ENCODE measurements around the gene MOBP.

MOBP gene

DNA sequence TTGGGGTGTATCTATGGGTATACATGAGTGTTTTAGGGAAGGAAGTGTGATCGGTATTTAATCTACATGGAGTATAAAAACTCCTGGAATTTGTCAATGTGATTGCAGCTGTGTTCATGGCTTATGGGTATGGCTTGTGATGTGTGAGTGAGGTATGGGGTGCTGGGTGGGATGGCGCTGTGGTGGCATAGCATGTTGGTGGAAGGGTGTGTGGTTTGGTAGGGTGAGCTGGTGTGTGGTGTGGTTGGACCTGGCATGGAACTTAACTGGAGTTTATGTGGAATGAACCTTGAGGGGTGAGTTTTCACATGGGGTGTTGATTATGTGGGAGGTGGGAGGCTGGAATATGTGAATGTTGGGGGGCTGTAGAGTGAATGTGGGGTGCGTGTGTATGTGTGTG, 492 bp upstream of the MOBP start:
- TF ChIP-seq EZH2phosphoT487 (conservative IDR thresholded peaks at IDR 0.05; ENCODE audit: low read length) = no peak
- TF ChIP-seq, protein P1, sequence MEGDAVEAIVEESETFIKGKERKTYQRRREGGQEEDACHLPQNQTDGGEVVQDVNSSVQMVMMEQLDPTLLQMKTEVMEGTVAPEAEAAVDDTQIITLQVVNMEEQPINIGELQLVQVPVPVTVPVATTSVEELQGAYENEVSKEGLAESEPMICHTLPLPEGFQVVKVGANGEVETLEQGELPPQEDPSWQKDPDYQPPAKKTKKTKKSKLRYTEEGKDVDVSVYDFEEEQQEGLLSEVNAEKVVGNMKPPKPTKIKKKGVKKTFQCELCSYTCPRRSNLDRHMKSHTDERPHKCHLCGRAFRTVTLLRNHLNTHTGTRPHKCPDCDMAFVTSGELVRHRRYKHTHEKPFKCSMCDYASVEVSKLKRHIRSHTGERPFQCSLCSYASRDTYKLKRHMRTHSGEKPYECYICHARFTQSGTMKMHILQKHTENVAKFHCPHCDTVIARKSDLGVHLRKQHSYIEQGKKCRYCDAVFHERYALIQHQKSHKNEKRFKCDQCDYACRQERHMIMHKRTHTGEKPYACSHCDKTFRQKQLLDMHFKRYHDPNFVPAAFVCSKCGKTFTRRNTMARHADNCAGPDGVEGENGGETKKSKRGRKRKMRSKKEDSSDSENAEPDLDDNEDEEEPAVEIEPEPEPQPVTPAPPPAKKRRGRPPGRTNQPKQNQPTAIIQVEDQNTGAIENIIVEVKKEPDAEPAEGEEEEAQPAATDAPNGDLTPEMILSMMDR (IDR thresholded peaks at IDR 0.05; ENCODE audit: insufficient read depth, low read length, poor library complexity, severe bottlenecking) = no peak
- Histone ChIP-seq H3K27me3 (ENCODE audit: low read length) (no peaks in the 10 kb centered on the region; the same call in 1 of the 2 replicates), H3K4me2 (ENCODE audit: low read depth, low read length, poor library complexity, severe bottlenecking) (no peak overlapping the region), H3K9me3 (ENCODE audit: insufficient read depth, low read length) (no peaks in the 10 kb centered on the region), H3K79me2 (ENCODE audit: insufficient read depth, low read length) (no peaks in the 10 kb centered on the region), H3K9me2 (replicated peaks; ENCODE audit: insufficient read depth, low read length) (no peaks in the 10 kb centered on the region), H3K36me3 (ENCODE audit: low read length) (no peaks in the 10 kb centered on the region), H3K4me3 (ENCODE audit: insufficient read depth, low read length, poor library complexity, severe bottlenecking) (no peak overlapping the region), H2AFZ (ENCODE audit: low read depth, low read length, severe bottlenecking) (no peak overlapping the region), H3K9ac (ENCODE audit: low read length) (no peak overlapping the region), H3K27ac (ENCODE audit: low read depth, low read length) (no peak overlapping the region), H3F3A (ENCODE audit: insufficient read depth) (no peaks in the 10 kb centered on the region), H4K20me1 (ENCODE audit: low read depth, low read length) (no peaks in the 10 kb centered on the region; the same call in 1 of the 2 replicates)

DNA sequence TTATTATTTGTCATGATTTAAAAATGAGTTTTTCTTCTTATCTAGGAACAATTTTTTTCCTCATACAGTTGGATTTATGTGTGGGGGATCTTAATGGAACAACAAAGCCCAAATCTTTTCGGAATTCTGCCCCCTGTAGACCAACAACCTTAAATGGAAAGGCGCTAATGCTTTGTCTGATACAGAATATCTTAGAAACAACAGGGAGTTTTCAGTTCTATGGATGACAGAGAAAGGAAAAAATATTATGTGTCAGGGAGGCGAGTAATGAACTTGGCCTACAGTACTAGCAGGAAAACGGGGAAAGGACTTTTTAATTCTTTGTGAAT, 592 bp downstream of the MOBP start:
- Histone ChIP-seq H3K9ac (ENCODE audit: low read length) (no peak overlapping the region), H3K36me3 (ENCODE audit: low read length) (no peaks in the 10 kb centered on the region), H4K20me1 (ENCODE audit: low read depth, low read length) (no peaks in the 10 kb centered on the region; the same call in 1 of the 2 replicates), H3K9me3 (ENCODE audit: insufficient read depth, low read length) (no peaks in the 10 kb centered on the region), H3F3A (ENCODE audit: insufficient read depth) (no peaks in the 10 kb centered on the region), H3K4me2 (ENCODE audit: low read depth, low read length, poor library complexity, severe bottlenecking) (no peak overlapping the region), H3K27me3 (ENCODE audit: low read length) (no peaks in the 10 kb centered on the region; the same call in 1 of the 2 replicates), H3K27ac (ENCODE audit: low read depth, low read length) (no peak overlapping the region), H3K79me2 (ENCODE audit: insufficient read depth, low read length) (no peaks in the 10 kb centered on the region), H3K4me3 (ENCODE audit: insufficient read depth, low read length, poor library complexity, severe bottlenecking) (no peak overlapping the region), H2AFZ (ENCODE audit: low read depth, low read length, severe bottlenecking) (no peak overlapping the region), H3K9me2 (replicated peaks; ENCODE audit: insufficient read depth, low read length) (no peaks in the 10 kb centered on the region)
- TF ChIP-seq EZH2phosphoT487 (conservative IDR thresholded peaks at IDR 0.05; ENCODE audit: low read length) = no peak
- TF ChIP-seq, protein P1 (IDR thresholded peaks at IDR 0.05; ENCODE audit: insufficient read depth, low read length, poor library complexity, severe bottlenecking) = no peak

DNA sequence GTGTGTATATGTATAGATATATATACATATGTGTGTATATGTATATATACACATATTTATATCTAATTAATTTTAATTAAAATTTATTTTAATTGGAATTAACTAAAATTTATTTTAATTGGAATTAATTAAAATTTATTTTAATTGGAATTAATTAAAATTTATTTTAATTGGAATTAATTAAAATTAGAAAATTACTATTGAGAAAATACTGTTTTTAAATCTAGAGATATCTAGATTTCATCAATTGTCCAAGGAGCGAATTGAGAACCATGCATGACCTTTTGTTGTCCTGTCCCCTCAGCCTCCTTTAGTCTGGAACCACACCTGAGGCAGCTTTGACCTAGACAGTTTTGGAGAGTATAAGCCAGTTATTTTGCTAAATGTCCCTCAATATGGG, 1.8 kb downstream of the MOBP start:
- no peak overlapping the region for H3K27ac ChIP-seq (ENCODE audit: low read depth, low read length)
- no peaks in the 10 kb centered on the region; the same call in 1 of the 2 replicates for H4K20me1 ChIP-seq (ENCODE audit: low read depth, low read length)
- TF ChIP-seq, protein P1 (IDR thresholded peaks at IDR 0.05; ENCODE audit: insufficient read depth, low read length, poor library complexity, severe bottlenecking) = no peak
- TF ChIP-seq EZH2phosphoT487 (conservative IDR thresholded peaks at IDR 0.05; ENCODE audit: low read length) = no peak
- H2AFZ ChIP-seq (ENCODE audit: low read depth, low read length, severe bottlenecking) = no peak overlapping the region
- no peaks in the 10 kb centered on the region; the same call in 1 of the 2 replicates for H3K27me3 ChIP-seq (ENCODE audit: low read length)
- no peaks in the 10 kb centered on the region for H3K36me3 ChIP-seq (ENCODE audit: low read length)
- no peak overlapping the region for H3K4me2 ChIP-seq (ENCODE audit: low read depth, low read length, poor library complexity, severe bottlenecking)
- H3K9me2 ChIP-seq (replicated peaks; ENCODE audit: insufficient read depth, low read length) = no peaks in the 10 kb centered on the region
- H3F3A ChIP-seq (ENCODE audit: insufficient read depth) = no peaks in the 10 kb centered on the region
- no peak overlapping the region for H3K4me3 ChIP-seq (ENCODE audit: insufficient read depth, low read length, poor library complexity, severe bottlenecking)
- no peaks in the 10 kb centered on the region for H3K79me2 ChIP-seq (ENCODE audit: insufficient read depth, low read length)
- H3K9ac ChIP-seq (ENCODE audit: low read length) = no peak overlapping the region
- H3K9me3 ChIP-seq (ENCODE audit: insufficient read depth, low read length) = no peaks in the 10 kb centered on the region

Measured in SU-DHL-6 (cell line).